Cardiac septum (tissue), 1 donor: Measurements from ENCODE around the gene VSIG10L2. TPM values are rescaled to one million over a fixed set of nuclear protein-coding genes. Genes with fewer than 3 reads are reported as not detected.

Experiments used
- DNase-seq: peaks from one replicate; pipeline ENCODE4 v3.0.0-alpha.2; 2020; ENCODE audit warnings: low spot score
- intact Hi-C: fragments of 100-400 bp; cut with DNase I; formaldehyde crosslinking; loops from one replicate; pipeline ENCODE4 v1.14.0; 2022
- total RNA-seq: library from RNA; stranded (reverse); fragmentation: NEBNext Ultra II Directional; extraction: Animal tissue kit (Norgen Biotek cat#: 25700); gene quantifications from one replicate; pipeline ENCODE4 v1.2.1, GENCODE V29; 2021
- donor health status: DM: no; HTN: no; CAD: no.

The VSIG10L2 gene
- total RNA-seq, 1 donor from 2014 or later = not detected

DNA sequence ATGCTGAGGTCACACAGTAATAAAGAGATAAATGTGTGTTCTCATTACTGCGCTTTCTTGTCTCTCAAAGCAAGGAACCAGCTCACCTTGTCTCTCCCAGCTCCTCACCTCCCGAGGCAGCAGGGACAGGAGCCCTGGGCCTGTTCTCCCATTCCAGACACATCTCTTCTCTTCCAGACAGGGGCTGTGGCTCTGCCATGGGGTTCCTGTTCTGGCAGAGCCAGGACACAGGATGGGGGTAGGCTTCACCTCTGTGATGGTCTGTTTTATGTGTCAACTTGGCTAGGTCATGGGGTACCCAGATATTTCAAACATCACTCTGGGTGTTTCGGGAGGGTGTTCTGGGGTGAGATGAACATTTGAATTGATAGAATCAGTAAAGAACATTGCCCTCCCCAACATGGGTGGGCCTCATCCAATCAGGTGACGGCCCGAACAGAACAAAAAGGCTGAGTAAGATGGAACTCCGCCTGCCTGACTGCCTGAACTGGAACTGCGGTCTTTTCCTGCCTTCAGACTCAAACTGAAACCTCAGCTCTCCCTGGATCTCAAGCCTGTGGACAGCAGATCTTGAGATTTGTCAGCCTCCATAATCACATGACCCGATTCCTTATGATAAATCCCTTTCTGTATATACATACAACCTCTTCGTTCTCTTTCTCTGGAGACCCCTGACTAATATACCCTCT, 2.0 kb upstream of the VSIG10L2 start:
- intact Hi-C loops = loop anchor here (5.0 kb wide), 3 partner anchors 118 to 248 kb away; partner anchors contain the start of gene CDON

GRCh38 chr11:125944350-125945010, 1.4 kb upstream of the VSIG10L2 start:
- DNase-seq = no peak
- intact Hi-C loops = loop anchor here (5.0 kb wide), 3 partner anchors 118 to 248 kb away; partner anchors contain the start of gene CDON

More for the DNA sequence above, 2.0 kb upstream of the VSIG10L2 start:
- DNase-seq = no peak

GRCh38 chr11:125945011-125945796, 640 bp upstream of the VSIG10L2 start:
- intact Hi-C loops = no loop called here

GRCh38 chr11:125946712-125947418, 1.0 kb downstream of the VSIG10L2 start:
- DNase-seq = peak; percentile 67
- intact Hi-C loops = no loop called here

More at GRCh38 chr11:125945011-125945796, 640 bp upstream of the VSIG10L2 start:
- DNase-seq = no peak

DNA sequence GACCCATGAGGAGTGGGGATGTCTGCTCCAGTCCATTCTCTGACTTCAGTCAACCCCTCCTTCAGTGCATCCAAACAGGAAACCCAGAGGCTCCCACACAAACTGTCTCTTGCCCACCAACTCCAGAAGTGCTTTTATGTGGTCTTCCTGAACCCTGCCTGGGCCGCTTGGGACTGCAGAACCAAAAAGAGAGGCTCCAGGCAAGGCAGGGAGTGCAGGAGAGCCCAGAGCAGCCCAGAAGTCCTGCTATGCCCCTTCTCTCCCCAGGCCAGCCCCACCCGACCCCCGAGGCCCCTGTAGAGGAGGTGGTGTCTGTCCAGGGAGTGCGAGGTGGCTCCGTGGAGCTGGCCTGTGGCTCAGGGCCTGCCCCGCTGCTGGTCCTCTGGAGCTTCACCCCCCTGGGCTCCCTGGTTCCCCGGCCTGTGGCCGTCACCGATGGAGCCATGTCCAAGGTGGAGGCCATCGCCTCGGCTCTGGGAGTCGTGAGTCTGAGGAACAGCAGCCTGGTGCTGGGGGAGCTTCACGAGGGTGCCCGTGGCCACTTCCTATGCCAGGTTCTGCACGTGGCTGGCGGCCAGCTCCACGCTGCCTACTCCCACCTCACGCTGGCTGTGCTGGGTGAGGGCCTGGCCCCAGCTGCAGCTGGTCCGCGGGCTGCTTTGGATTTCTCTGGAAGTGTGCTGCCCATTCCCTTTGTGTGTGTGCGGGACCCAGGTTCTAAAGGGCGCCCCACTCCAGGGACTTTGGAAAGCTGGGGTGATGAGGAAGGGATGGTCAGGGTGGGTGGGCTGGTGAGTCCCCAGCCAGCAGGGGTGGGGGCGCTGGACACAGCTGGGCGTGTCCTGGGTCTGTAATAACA, 1.8 kb downstream of the VSIG10L2 start:
- intact Hi-C loops = no loop called here

GRCh38 chr11:125948278-125949051, 2.6 kb downstream of the VSIG10L2 start:
- intact Hi-C loops = no loop called here
- DNase-seq = peak; percentile 62

More for the DNA sequence above, 1.8 kb downstream of the VSIG10L2 start:
- DNase-seq = peak; percentile 63

DNA sequence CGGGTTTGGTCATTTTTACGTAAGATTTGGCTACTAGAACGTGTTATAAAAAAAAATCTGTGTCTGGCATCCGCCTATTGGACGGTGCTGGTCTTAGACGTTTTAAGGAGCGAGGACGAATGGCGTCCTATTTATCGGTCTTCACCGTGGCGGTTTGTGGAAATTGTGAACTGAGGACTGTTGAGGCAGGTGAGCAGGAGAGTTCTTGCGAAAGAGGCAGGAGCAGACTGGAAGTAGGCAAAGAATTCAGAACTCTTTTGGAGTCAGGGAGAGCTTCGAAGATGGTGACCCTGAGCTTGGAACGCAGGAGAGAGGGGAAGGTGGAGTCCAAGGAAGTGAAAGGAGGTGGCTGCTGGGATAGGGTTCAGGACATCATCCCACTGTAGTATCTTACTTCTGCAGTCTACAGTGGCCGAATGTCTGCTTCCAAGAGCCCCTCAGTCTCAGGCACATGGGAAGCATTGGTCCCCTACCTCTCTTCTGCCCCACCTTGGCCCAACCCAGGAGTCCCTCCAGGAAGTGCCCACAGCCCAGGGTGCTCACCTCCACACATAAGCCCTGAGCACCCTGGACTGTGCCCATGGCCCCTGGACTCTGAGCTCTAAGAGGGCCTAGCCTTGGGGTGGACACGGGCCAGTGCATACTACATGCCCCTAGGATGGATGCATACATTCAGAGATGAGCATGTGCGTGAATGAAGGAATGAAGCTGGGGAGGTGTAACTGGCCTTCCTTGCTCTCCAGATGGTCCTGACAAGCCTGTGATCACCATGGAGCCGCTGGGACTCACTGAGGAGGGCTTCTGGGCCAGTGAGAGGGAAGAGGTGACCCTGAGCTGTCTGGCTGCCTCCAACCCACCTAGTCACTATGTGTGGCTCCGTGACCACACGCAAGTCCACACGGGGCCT, 3.7 kb downstream of the VSIG10L2 start:
- no peak for DNase-seq
- intact Hi-C loops = no loop called here

GRCh38 chr11:125950178-125950490, 4.3 kb downstream of the VSIG10L2 start:
- intact Hi-C loops = no loop called here
- DNase-seq = no peak

DNA sequence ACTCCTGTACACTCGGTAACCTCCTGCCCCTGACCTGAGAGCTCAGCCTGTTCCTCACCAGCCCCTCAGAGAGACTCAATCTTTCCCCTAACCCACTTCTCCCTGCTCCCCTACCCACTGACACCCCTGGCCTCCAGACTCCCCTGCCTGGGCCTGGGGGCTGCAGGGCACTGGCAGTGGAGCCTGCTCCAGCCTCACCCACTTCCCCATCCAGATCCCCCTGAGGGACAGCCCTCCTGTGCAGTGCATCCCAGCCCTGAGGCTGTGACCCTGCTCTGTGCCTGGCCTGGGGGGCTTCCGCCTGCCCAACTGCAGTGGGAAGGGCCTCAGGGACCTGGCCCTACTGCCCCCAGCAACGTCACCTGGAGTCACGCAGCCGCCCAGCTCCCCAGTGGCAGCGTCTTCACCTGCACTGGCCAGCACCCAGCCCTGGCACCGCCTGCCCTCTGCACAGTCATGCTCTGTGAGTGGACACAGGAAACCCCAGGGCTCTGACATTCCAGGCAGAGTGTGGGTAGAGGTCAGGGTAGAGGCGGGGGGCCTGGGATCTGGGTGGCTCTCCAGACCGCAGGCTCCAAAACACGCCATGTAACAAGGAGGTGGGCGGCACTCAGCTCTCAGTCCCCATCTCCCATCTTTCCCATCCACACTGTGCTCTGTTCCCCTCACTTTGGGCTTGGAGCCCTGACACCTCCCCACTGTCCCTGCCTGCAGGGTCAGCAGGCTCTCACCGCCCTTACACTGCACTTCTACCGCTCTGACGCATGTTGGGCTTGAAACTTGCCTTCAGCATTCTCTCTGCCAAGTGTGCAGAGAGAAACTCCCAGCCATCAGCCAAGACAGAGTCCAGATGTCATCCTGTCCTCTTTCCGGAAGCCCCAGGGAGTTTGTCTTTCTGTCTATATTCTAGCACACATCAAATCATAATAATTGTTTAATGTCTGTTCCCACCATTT, 5.1 kb downstream of the VSIG10L2 start:
- intact Hi-C loops = no loop called here
- no peak for DNase-seq

DNA sequence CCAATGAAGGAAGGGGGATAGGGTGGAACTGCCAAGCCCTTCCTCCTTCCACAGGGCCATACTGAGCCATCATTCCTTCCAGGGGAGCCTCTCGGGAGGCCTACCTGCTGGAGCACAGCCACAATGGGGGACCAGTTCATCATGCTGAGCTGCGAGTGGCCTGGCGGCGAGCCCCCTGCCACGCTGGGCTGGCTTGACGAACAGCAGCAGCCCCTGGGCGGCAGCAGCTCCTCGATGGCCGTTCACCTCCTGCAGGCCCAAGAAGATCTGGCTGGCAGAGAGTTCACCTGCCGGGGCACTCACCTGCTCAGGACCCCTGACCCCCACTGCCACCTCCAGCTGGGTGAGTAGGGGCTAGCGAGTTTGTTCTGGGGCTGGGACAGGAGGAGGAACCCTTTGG, 5.9 kb downstream of the VSIG10L2 start:
- DNase-seq = no peak
- intact Hi-C loops = no loop called here

DNA sequence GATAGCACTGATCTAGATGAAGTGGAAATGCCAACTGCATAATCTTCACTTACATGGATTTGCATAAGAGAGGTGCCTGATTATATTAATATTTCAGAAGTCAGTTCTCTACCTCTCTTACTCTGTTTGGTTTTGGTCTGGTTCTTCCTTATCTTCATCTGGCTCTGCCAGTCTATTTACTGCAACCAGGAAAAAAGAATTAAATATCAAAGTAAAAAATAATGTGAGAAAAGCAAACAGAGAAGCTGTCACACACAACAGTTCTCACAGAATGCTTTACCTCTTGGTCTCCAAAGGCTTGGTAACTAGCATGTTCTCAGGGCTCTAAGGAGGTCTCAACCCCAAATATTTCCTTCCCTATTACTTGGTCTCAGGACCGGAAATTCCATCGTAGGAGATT, 6.7 kb downstream of the VSIG10L2 start:
- no peak for DNase-seq
- intact Hi-C loops = no loop called here

- DNase-seq = no peak
- intact Hi-C loops = no loop called here
Observed at GRCh38 chr11:125952973-125953372, 7.1 kb downstream of the VSIG10L2 start.

DNA sequence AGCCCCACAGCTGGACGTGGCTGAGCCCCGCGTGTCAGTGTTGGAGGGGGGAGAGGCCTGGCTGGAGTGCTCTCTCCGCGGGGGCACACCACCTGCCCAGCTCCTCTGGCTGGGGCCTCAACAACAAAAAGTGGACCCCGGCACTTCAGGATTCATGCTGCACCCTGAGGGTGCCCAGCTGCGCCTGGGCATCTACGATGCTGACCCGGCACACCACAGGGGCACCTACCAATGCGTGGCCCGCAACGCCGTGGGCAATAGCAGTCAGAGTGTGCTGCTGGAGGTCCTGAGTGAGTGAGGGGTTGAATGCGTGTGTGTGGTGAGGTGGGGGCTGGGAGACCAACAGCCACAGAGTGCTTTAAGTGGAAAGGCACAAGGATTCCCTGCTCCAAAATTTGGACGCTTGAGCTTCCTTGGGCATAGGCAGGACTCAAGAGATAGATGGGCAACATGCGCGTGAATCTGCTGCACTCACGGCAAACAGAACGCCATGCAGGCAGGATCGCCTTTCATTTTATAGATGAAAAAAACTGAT, 7.6 kb downstream of the VSIG10L2 start:
- intact Hi-C loops = no loop called here
- no peak for DNase-seq

GRCh38 chr11:125954123-125954944, 8.5 kb downstream of the VSIG10L2 start:
- no peak for DNase-seq
- intact Hi-C loops = no loop called here
